GM12801 (cell line): ENCODE measurements around the gene MB21D2.

Source experiments
- TF ChIP-seq, protein P1 (sequence below): IDR thresholded peaks from one replicate; pipeline ENCODE4 v1.5.1; 2011; ENCODE audit warnings: control low read depth; ENCODE audit not compliant: insufficient read length; ENCODE audit errors: extremely low read depth

Gene MB21D2

DNA sequence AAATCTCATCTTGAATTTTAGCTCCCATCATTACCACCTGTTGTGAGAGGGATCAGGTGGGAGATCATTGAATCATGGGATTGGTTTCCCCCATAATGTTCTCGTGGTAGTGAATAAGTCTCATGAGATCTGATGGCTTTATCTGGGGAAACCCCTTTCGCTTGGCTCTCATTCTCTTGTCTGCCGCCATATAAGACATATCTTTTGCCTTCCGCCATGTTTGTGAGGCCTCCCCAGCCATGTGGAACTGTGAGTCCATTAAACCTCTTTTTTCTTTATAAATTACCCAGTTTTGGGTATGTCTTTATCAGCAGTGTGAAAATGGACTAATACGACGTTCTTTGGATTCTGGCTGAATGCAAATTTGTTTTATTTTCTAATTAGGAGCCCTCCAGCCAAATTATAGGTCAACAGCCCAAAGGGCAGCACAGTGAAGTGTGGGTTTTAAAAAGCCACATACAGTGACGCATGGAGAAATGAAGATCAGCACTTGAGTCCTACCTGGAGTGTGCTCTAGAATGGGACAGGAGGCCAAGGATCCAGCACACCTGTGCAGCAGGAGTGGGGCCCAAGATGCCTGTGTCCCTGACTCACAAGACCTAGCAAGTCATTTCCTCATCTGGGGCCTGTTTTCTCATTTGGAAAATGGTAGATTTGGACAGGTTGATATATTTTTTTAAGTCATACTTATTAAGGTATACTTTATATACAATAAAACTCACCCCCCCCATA is 89.6 kb downstream of the MB21D2 start:
- TF ChIP-seq, protein P1, sequence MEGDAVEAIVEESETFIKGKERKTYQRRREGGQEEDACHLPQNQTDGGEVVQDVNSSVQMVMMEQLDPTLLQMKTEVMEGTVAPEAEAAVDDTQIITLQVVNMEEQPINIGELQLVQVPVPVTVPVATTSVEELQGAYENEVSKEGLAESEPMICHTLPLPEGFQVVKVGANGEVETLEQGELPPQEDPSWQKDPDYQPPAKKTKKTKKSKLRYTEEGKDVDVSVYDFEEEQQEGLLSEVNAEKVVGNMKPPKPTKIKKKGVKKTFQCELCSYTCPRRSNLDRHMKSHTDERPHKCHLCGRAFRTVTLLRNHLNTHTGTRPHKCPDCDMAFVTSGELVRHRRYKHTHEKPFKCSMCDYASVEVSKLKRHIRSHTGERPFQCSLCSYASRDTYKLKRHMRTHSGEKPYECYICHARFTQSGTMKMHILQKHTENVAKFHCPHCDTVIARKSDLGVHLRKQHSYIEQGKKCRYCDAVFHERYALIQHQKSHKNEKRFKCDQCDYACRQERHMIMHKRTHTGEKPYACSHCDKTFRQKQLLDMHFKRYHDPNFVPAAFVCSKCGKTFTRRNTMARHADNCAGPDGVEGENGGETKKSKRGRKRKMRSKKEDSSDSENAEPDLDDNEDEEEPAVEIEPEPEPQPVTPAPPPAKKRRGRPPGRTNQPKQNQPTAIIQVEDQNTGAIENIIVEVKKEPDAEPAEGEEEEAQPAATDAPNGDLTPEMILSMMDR: no peak

DNA sequence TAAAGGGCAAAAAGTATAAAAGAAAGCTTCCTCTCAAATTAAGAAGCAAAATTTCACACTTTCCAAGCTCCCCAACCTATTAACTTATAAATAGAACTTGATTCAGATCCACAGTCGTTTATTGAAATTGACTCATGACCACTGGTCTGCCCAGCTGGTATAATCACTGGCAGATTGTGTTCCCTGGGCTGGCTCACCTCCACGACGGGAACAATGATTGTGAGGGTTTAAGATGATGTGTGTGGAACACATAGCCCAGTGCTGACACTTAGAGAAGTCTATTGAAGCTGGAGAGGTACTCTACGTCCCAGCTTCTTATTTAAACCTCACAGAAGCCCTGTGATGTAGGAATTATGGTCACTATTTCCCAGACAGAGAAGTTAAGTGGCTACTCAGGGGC is 90.4 kb downstream of the MB21D2 start:
- TF ChIP-seq, protein P1: no peak

DNA sequence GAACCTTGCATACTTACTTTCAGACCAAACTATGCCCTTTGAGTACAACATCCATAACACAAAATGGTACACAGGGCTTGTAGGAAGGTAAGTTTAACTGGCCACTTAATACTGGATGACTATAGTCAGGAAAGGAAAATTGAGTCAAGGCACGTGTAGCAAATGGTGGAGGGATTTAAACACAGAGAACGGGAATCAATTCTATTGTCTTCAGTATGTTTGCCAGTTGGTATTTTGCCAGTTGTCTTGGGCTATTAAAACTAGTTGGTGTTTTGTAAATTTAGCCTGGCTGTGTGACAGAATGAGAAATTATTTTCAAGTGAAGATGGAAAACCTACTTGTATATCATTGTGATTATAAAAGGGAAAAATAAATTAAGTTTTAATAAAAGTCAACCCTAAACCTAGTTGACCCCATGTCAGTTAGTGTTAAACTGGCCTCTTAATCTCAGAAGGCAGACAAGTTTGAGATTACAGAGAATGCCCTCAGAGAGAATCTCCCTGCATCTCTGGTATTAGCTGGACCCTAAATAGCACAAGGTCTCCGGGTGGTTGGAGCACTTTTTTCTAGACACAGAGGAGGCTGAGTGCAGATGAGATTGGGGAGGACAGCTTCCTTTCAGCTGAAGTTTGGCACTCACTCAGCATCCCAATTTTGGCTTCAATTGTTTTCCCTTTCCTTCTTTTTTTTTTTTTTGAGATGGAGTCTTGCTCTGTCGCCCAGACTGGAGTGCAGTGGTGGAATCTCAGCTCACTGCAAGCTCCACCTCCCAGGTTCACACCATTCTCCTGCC is 91.2 kb downstream of the MB21D2 start:
- TF ChIP-seq, protein P1: no peak

DNA sequence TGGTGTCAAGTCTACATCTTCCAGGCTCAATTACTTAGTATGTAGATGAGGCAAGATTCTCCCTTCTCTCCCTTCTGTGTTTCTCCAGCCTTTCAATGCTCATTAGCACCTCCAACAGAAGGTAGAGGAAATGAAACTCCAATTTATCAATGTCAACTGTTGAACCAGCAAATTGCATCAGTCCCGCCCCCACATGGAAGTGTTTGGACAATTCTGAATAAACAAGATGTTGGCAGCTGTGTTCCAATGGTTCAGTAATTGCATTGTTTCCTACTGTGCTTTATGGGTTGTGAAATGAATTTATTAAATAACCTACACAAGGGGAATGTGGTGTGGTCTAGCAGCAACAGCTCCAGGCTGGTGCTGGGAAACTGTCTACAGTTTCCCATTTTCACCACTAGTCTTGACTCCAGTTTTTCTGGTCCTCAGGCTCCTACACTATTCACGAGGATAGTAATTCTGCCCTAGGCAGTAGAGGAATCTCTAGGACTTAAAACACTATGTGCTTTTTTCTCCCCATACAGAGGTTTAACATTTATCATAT is 91.9 kb downstream of the MB21D2 start:
- TF ChIP-seq, protein P1: no peak

DNA sequence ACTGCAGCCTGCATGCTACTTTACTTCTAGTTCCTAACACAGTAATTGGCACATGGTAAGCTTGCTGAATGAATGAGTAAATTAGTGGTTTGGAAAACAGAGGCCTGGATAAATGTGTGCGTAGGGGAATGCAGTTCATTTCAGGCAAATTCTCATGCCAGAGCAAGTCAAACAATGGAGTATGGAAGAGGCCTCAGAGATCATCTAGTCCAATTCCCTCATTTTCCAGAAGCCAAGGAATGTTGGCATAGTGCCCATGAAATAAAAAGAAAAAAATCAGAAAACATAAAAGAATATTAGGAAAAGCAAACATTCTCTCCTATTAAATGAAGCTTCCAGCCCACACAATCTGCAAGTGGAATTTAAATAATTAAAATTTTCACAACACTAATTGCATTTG is 92.4 kb downstream of the MB21D2 start:
- TF ChIP-seq, protein P1: no peak

DNA sequence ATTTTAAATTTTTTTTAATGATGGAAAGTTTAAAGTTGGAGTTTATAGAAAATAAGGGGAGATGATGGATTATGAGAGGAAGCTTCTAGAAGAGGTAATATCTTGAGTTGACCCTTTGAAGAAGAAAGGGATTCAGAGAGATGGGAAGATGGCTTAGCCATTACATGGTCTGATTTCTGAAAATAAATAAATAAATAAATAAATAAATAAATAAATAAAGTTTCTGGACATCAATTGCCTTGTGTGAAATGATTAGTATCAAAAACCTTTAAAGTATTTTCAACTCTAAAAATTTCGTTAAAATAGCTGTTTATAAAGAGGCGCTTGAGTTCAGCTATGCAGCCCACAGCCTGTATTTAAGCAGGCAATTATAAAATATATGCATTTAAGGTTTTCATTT is 93.3 kb downstream of the MB21D2 start:
- TF ChIP-seq, protein P1: no peak

DNA sequence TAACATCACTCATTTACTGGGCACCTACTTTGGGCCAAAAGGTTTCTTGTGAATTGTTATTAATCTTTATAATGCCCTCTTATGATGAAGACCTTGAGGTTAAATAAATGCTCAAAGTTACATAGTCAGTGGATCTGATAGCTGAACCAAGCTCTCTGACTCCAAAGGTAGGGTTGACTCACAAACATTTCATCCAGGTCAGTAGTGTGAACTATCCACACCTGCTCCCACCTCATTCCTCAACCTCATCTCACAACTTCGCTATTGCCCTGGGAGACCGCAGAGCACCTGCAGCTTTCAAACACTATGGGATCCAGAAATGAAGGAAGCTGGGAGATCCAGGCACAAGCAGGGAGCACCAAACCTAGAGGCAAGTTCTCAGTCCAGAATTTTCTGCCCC is 96.5 kb downstream of the MB21D2 start:
- TF ChIP-seq, protein P1: no peak
